ENCODE results near the gene MLST8. TPM values are rescaled to one million over a fixed set of nuclear protein-coding genes. Genes with fewer than 3 reads are reported as not detected.
A peak's percentile ranks its signal among the peaks of the same experiment; 100 is the strongest.

The MLST8 gene
- total RNA-seq, 1 donor from 2014 or later = 38.7 TPM

DNA sequence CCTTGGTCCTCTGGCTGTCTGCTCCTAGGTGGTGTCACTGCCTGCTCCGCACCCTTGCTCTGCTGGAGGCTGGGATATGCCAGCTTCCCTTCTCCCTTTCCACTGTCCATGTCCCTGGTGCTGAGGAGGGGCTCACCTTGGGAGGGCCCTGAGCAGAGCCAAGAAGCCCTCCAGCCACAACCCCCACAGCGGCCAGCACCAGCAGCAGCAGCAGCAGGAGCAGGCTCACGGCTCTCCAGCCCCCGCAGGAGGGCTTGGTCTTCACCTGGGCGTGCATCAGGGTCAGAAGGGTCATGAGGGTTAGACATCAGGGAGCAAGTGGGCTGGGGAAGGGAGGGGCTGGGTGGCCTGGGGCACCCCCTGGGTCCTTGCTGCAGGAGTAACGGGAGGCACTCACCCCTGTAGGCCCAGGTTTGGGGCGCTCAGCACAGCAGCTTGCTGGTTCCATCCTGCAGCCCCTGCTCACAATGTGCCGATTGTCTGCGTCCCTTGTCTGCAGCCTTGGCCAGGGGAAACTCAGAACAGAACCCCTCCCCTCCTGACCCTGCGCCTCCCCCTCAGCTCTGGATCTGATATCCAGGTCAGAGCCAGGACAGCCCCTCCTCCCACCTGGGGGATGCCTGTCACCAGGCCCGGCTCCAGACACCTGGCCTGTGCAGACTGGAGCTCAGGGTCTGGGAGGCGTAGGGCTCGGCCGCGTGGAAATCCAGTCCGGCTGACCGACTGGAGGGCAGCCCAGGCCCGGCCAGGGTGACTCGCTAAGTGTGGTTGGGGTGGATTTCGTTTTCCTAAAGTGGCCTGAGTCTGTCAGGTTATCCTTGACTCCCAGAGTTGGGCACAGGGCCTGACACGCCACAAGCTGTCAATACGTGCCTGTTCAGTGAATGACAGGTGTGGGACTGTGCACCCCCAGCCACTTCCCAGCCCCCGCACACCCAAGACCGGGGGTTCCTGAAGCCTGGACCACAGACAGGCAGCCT, 5.4 kb downstream of the MLST8 start, which contains the start of gene BRICD5:
Gene BRICD5, minus strand, starts transcription at position 478 of the 980 bp plus-strand sequence. Its CDS starts 30 bp downstream, at position 448.
- no peak for ATAC-seq (ENCODE audit: low read depth)
- ChIA-PET POLR2A (interaction anchor here (0.7 to 1.4 kb wide), 2 partner anchors 11 to 222 kb away, joined by 3 read pairs; no protein-coding TSS in a partner anchor), CTCF (no interaction called here)
- no peak for DNase-seq
- no peak within 1 kb of the TSS for H3K4me3 Mint-ChIP-seq
- peaks cover 26% of the 10 kb centered on the region for H3K4me1 Mint-ChIP-seq
- TF ChIP-seq, protein P1, sequence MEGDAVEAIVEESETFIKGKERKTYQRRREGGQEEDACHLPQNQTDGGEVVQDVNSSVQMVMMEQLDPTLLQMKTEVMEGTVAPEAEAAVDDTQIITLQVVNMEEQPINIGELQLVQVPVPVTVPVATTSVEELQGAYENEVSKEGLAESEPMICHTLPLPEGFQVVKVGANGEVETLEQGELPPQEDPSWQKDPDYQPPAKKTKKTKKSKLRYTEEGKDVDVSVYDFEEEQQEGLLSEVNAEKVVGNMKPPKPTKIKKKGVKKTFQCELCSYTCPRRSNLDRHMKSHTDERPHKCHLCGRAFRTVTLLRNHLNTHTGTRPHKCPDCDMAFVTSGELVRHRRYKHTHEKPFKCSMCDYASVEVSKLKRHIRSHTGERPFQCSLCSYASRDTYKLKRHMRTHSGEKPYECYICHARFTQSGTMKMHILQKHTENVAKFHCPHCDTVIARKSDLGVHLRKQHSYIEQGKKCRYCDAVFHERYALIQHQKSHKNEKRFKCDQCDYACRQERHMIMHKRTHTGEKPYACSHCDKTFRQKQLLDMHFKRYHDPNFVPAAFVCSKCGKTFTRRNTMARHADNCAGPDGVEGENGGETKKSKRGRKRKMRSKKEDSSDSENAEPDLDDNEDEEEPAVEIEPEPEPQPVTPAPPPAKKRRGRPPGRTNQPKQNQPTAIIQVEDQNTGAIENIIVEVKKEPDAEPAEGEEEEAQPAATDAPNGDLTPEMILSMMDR (IDR thresholded peaks at IDR 0.05) = no peak
- peaks cover 27% of the 10 kb centered on the region for H3K36me3 Mint-ChIP-seq (ENCODE audit: low read depth)
- H3K9me3 Mint-ChIP-seq = no peaks in the 10 kb centered on the region
- H3K27ac Mint-ChIP-seq = no peak within 1 kb of the TSS
- intact Hi-C loops (cut with micrococcal nuclease) = no loop called here
- H3K27me3 Mint-ChIP-seq = no peaks in the 10 kb centered on the region

DNA sequence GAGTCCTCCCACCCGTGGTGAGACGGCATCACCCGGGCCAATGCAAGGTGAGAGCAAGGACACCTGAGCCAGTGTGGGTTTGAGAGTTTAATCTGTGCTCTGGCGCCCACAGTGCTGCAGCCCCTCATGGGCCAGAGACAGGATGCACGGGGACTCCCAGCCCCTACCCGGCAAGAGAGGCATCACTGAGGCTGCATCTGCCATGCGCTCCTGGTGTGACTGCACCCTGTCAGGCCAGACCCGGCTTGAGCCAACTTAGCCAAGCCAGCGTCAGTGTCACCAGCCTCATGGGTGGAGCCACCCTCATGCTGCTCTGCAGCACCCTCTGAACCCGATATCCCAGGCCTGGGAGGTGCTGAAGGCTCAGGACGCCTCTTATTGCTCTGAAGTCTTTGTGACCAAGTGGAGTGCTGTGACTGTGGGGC, 6.7 kb downstream of the MLST8 start:
- TF ChIP-seq, protein P1 (IDR thresholded peaks at IDR 0.05) = no peak
- Mint-ChIP-seq H3K4me1 (peaks cover 18% of the 10 kb centered on the region), H3K4me3 (peak overlapping the region; percentile 44), H3K36me3 (ENCODE audit: low read depth) (peaks cover 23% of the 10 kb centered on the region), H3K27ac (no peak overlapping the region), H3K27me3 (no peaks in the 10 kb centered on the region), H3K9me3 (no peaks in the 10 kb centered on the region)
- intact Hi-C loops (cut with micrococcal nuclease) = no loop called here
- DNase-seq = no peak
- no peak for ATAC-seq (ENCODE audit: low read depth)
- POLR2A ChIA-PET = interaction anchor here (0.7 kb wide), 1 partner anchor 13 kb away, joined by 3 read pairs; no protein-coding TSS in a partner anchor
- CTCF ChIA-PET = no interaction called here

- Mint-ChIP-seq H3K27ac (no peak overlapping the region), H3K36me3 (ENCODE audit: low read depth) (peaks cover 16% of the 10 kb centered on the region), H3K4me1 (peaks cover 16% of the 10 kb centered on the region), H3K27me3 (no peaks in the 10 kb centered on the region), H3K9me3 (no peaks in the 10 kb centered on the region), H3K4me3 (peak overlapping the region; percentile 69)
- ChIA-PET POLR2A (no interaction called here), CTCF (no interaction called here)
- intact Hi-C loops (cut with micrococcal nuclease) = no loop called here
- DNase-seq (no peak), ATAC-seq (ENCODE audit: low read depth) (no peak)
- TF ChIP-seq, protein P1 (IDR thresholded peaks at IDR 0.05) = no peak
These were observed 7.4 kb downstream of the MLST8 start for GRCh38 chr16:2212362-2213324.

DNA sequence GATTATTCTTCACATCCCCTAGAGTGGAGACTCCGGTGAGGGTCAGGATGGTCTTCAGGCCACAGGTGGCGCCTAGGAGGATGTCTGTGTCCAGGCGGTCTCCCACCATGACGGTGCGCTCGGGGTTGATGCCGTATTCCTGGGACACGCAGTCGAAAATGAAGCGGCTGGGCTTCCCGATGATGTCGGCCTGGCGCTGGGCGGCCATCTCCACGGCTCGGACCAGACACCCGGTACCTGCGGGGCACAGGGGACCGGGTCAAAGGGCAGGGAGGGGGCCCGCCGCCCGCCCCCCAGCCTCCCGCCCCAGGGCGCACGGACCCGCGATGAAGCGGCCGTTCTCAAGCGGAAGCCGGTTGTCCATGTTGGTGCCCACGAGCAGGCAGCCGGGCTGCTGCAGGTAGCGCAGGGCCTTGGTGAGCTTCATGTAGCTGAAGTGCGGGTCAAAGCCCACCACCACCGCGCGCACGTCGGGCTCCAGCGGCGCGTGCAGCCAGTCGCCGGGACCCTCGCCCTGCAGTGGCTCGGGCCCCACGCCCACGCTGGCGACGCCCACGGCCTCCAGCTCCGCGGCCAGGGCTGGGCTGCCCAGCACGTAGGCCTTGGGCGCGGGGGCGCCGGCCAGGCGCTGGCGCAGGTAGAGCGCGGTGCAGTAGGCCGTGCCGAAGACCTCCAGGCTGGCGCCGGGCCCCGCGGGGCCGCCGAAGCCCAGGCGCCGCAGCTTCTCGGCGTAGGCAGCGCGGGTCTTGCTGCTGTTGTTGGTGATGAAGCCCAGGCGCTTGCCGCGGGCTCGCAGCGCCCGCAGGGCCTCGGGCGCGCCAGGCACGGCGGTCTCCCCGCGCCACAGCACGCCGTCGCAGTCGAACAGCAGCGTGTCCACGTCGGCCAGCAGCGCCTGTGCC, 8.8 kb downstream of the MLST8 start:
- ATAC-seq (ENCODE audit: low read depth) (no peak), DNase-seq (no peak)
- ChIA-PET POLR2A (interaction anchor here (0.5 to 3.4 kb wide), 11 partner anchors 9 to 1832 kb away, joined by 3 to 38 read pairs (median 4); partner anchors contain the start of genes ECI1, MLST8, RPS2 and SYNGR3), CTCF (interaction anchor here (1.0 kb wide), 2 partner anchors 20 to 38 kb away, joined by 3 to 4 read pairs; partner anchors contain the start of gene ECI1)
- TF ChIP-seq, protein P1 (IDR thresholded peaks at IDR 0.05) = no peak
- Mint-ChIP-seq H3K27me3 (no peaks in the 10 kb centered on the region), H3K36me3 (ENCODE audit: low read depth) (peaks cover 5% of the 10 kb centered on the region), H3K27ac (no peak overlapping the region), H3K9me3 (no peaks in the 10 kb centered on the region), H3K4me1 (peaks cover 14% of the 10 kb centered on the region), H3K4me3 (peak overlapping the region; percentile 69)
- intact Hi-C loops (cut with micrococcal nuclease) = no loop called here
